B cell (primary cell): Measurements from ENCODE around the gene SRP54. TPM values are rescaled to one million over a fixed set of nuclear protein-coding genes. Genes with fewer than 3 reads are reported as not detected.

Experiments used
- ATAC-seq: fragments of 200-7000 bp; cut with Tn5 transposase; one replicate; pipeline ENCODE4 v1.10.0; 2021; ENCODE audit warnings: low read depth, mild to moderate bottlenecking, moderate number of reproducible peaks, moderate library complexity
- CTCF ChIA-PET: fragments of 350-600 bp; sonication (Branson Sonifier 250); formaldehyde crosslinking; loops from one replicate; lab custom pipeline; 2021; ENCODE audit warnings: antibody characterized with exemption, inconsistent platforms; lab: Charles Lee
- POLR2A ChIA-PET: fragments of 350-600 bp; sonication (Branson Sonifier 250); formaldehyde crosslinking; loops from one replicate; lab custom pipeline; 2021; ENCODE audit warnings: antibody characterized with exemption; lab: Charles Lee
- DNase-seq: peaks from one replicate; pipeline ENCODE4 v3.0.0; 2013
- H2AFZ ChIP-seq: 2 replicates; pipeline ENCODE4 v1.6.1; 2012; ENCODE audit warnings: mild to moderate bottlenecking, low read depth, low read length; ENCODE audit not compliant: insufficient read depth, poor library complexity, severe bottlenecking
- H3K27ac ChIP-seq, 2 donors: 1 replicate in 1 of 2; 2 replicates in 1 of 2; pipeline ENCODE4 v1.5.1; 2012 to 2013; ENCODE audit warnings: low read length in 2 of 2, mild to moderate bottlenecking in 2 of 2, moderate library complexity in 1 of 2
- H3K27me3 ChIP-seq, 4 experiments: fragments of 200-600 bp in 1 of 4; sonication (generic) in 1 of 4; replicated peaks in 1 of 4; 1 replicate in 2 of 4; 2 replicates in 2 of 4; pipeline versions ENCODE4 v1.6.1 to v1.7.0; 2013 to 2016; ENCODE audit warnings: low read length in 3 of 4, mild to moderate bottlenecking in 2 of 4, mixed read lengths in 1 of 4, moderate library complexity in 1 of 4; ENCODE audit not compliant: insufficient read depth in 4 of 4, control insufficient read depth in 3 of 4; ENCODE audit errors: control extremely low read depth in 1 of 4
- H3K36me3 ChIP-seq, 2 experiments: replicated peaks in 1 of 2; 1 replicate in 1 of 2; 2 replicates in 1 of 2; pipeline versions ENCODE4 v1.6.1 to v1.7.1; 2013; ENCODE audit warnings: low read length in 1 of 2; ENCODE audit not compliant: insufficient read depth in 2 of 2, control insufficient read depth in 1 of 2; ENCODE audit errors: control extremely low read depth in 1 of 2, extremely low read depth in 1 of 2
- H3K4me1 ChIP-seq, 2 donors: fragments of 200-600 bp in 1 of 2; sonication (generic) in 1 of 2; 1 replicate in 1 of 2; 2 replicates in 1 of 2; pipeline versions ENCODE4 v1.5.1 to v1.6.1; 2013 to 2017; ENCODE audit warnings: low read length in 2 of 2; ENCODE audit not compliant: control insufficient read depth in 2 of 2, insufficient read depth in 2 of 2
- H3K4me2 ChIP-seq: replicated peaks from 2 replicates; pipeline ENCODE3; 2012; ENCODE audit warnings: mild to moderate bottlenecking, low read depth, low read length; ENCODE audit not compliant: poor library complexity, severe bottlenecking
- H3K4me3 ChIP-seq, 5 experiments: fragments of 200-600 bp in 1 of 5; sonication (generic) in 1 of 5; 1 replicate in 3 of 5; 2 replicates in 2 of 5; pipeline versions ENCODE4 v1.5.1 to v1.7.0; 2011 to 2016; ENCODE audit warnings: low read length in 4 of 5, mild to moderate bottlenecking in 4 of 5, low read depth in 2 of 5, control low read depth in 1 of 5, moderate library complexity in 1 of 5; ENCODE audit not compliant: insufficient read depth in 1 of 5; ENCODE audit errors: control extremely low read depth in 1 of 5, extremely low read depth in 1 of 5
- H3K79me2 ChIP-seq: fragments of 200-600 bp; sonication (generic); one replicate; pipeline ENCODE4 v1.6.0; 2016; ENCODE audit warnings: low read length; ENCODE audit not compliant: control insufficient read depth, insufficient read depth
- H3K9ac ChIP-seq: fragments of 200-600 bp; sonication (generic); 2 replicates; pipeline ENCODE4 v1.6.1; 2017; ENCODE audit warnings: mild to moderate bottlenecking, low read length, moderate library complexity
- H3K9me3 ChIP-seq, 3 donors: one replicate each; pipeline versions ENCODE4 v1.6.1 to v1.7.1; 2013; ENCODE audit warnings: low read length in 2 of 3; ENCODE audit not compliant: control insufficient read depth in 2 of 3, insufficient read depth in 1 of 3; ENCODE audit errors: control extremely low read depth in 1 of 3
- H4K20me1 ChIP-seq: 2 replicates; pipeline ENCODE4 v1.6.0; 2012; ENCODE audit warnings: mild to moderate bottlenecking, low read length; ENCODE audit not compliant: insufficient read depth, control insufficient read depth, poor library complexity, severe bottlenecking
- H3K27ac Mint-ChIP-seq: one replicate; pipeline ENCODE4 v1.8.0; 2021; ENCODE audit warnings: mixed read lengths
- H3K27me3 Mint-ChIP-seq: one replicate; pipeline ENCODE4 v1.8.0; 2021; ENCODE audit warnings: mixed read lengths
- H3K4me1 Mint-ChIP-seq: one replicate; pipeline ENCODE4 v1.8.0; 2021; ENCODE audit warnings: mixed read lengths
- H3K4me3 Mint-ChIP-seq: one replicate; pipeline ENCODE4 v1.8.0; 2021; ENCODE audit warnings: mixed read lengths
- H3K9me3 Mint-ChIP-seq: one replicate; pipeline ENCODE4 v1.8.0; 2022; ENCODE audit warnings: mixed read lengths; ENCODE audit not compliant: insufficient read depth
- CTCF ChIP-seq: fragments of 200-600 bp; IDR thresholded peaks from one replicate; pipeline ENCODE4 v1.8.0; 2022; ENCODE audit warnings: antibody characterized with exemption, mild to moderate bottlenecking
- EZH2 ChIP-seq: IDR thresholded peaks from 2 replicates; pipeline ENCODE4 v1.6.1; 2012; ENCODE audit warnings: borderline replicate concordance, low read depth, mild to moderate bottlenecking, moderate library complexity, low read length; ENCODE audit not compliant: insufficient read depth, poor library complexity, severe bottlenecking
- WGBS: methylation state at CpG from one replicate; pipeline ENCODE4 v1.1.5; 2013; ENCODE audit warnings: missing lambda C conversion rate; ENCODE audit not compliant: insufficient coverage; 5-methylcytosine and 5-hydroxymethylcytosine counted together
- intact Hi-C: fragments of 100-400 bp; cut with micrococcal nuclease; formaldehyde crosslinking; loops from one replicate; pipeline ENCODE4 v1.10.0; 2022
- polyA plus RNA-seq: library from polyadenylated mRNA; depleted of rRNA; stranded (reverse); fragments of >200 nt; gene quantifications from 2 replicates; pipeline ENCODE4 v1.2.3, GENCODE V29; 2012
- total RNA-seq, 2 donors: library from RNA; stranded (reverse); fragments of 120-200 nt in 1 of 2; gene quantifications; 1 replicate in 1 of 2; 2 replicates in 1 of 2; pipeline versions ENCODE4 v1.2.3 to v1.2.4, GENCODE V29; 2013 to 2022

The SRP54 gene
- total and polyA plus RNA-seq, 2 donors (not counting 1 experiment from before 2014, with no cell fraction given) = 18.4 to 54.9 TPM

GRCh38 chr14:34971381-34971780, 11.4 kb upstream of the SRP54 start:
- Mint-ChIP-seq H3K27ac (no peak overlapping the region), H3K9me3 (no peaks in the 10 kb centered on the region), H3K4me3 (no peak overlapping the region), H3K4me1 (peaks cover 12% of the 10 kb centered on the region), H3K27me3 (no peaks in the 10 kb centered on the region)
- Histone ChIP-seq H3K9me3 (no peaks in the 10 kb centered on the region), H2AFZ (no peak overlapping the region), H3K79me2 (peaks cover 42% of the 10 kb centered on the region), H3K9ac (no peak overlapping the region), H3K4me3 (no peak overlapping the region), H3K4me2 (no peak overlapping the region), H3K27ac (no peak overlapping the region), H3K36me3 (peaks cover 10 to 23% of the 10 kb centered on the region in 2 experiments), H3K27me3 (no peaks in the 10 kb centered on the region), H3K4me1 (no peaks in the 10 kb centered on the region), H4K20me1 (peaks cover 9% of the 10 kb centered on the region)
- intact Hi-C loops = no loop called here
- CTCF ChIA-PET = no interaction called here
- TF ChIP-seq EZH2 (no peak), CTCF (no peak)
- DNase-seq (no peak), ATAC-seq (no peak)
- POLR2A ChIA-PET = no interaction called here

GRCh38 chr14:34971801-34972200, 11.0 kb upstream of the SRP54 start:
- Histone ChIP-seq H3K27ac (no peak overlapping the region), H3K4me3 (no peak overlapping the region), H3K9me3 (no peaks in the 10 kb centered on the region), H3K4me1 (no peaks in the 10 kb centered on the region), H3K9ac (no peak overlapping the region), H4K20me1 (peaks cover 9% of the 10 kb centered on the region), H3K36me3 (peaks cover 10 to 21% of the 10 kb centered on the region in 2 experiments), H3K27me3 (no peaks in the 10 kb centered on the region), H3K4me2 (no peak overlapping the region), H3K79me2 (peaks cover 46% of the 10 kb centered on the region), H2AFZ (no peak overlapping the region)
- ATAC-seq (no peak), DNase-seq (no peak)
- CTCF ChIA-PET = interaction anchor here (0.6 kb wide), 1 partner anchor 424 kb away, joined by 3 read pairs; no protein-coding TSS in a partner anchor
- peaks cover 14% of the 10 kb centered on the region for H3K4me1 Mint-ChIP-seq
- H3K9me3 Mint-ChIP-seq = no peaks in the 10 kb centered on the region
- intact Hi-C loops = no loop called here
- POLR2A ChIA-PET = no interaction called here
- no peaks in the 10 kb centered on the region for H3K27me3 Mint-ChIP-seq
- H3K27ac Mint-ChIP-seq = no peak overlapping the region
- no peak overlapping the region for H3K4me3 Mint-ChIP-seq
- 88% methylated on average over 1 of the region's 5 CpGs for WGBS
- TF ChIP-seq EZH2 = no peak
- no peak for TF ChIP-seq CTCF
